Neural progenitor cell (in vitro differentiated cells): ENCODE measurements around the gene PGM2. TPM values are rescaled to one million over a fixed set of nuclear protein-coding genes. Genes with fewer than 3 reads are reported as not detected.

Source experiments
- DNase-seq: peaks from one replicate; pipeline ENCODE4 v3.0.0-alpha.2; 2016; ENCODE audit warnings: low spot score
- H2AFZ ChIP-seq: fragments of 200-600 bp; sonication (generic); replicated peaks from 2 replicates; pipeline ENCODE4 v1.6.1; 2016; ENCODE audit warnings: antibody characterized with exemption
- H3F3A ChIP-seq: fragments of 200-600 bp; sonication (generic); 2 replicates; pipeline ENCODE4 v1.6.1; 2016; ENCODE audit warnings: antibody characterized with exemption, low read depth
- H3K27ac ChIP-seq: fragments of 200-600 bp; sonication (generic); 2 replicates; pipeline ENCODE4 v1.5.1; 2016; ENCODE audit warnings: mild to moderate bottlenecking
- H3K27me3 ChIP-seq: fragments of 200-600 bp; sonication (generic); 2 replicates; pipeline ENCODE4 v1.6.1; 2016; ENCODE audit warnings: mild to moderate bottlenecking, moderate library complexity
- H3K36me3 ChIP-seq: fragments of 200-600 bp; sonication (generic); 2 replicates; pipeline ENCODE4 v1.5.1; 2016
- H3K4me1 ChIP-seq: fragments of 200-600 bp; sonication (generic); 2 replicates; pipeline ENCODE4 v1.6.1; 2016; ENCODE audit warnings: mixed run types
- H3K4me2 ChIP-seq: fragments of 200-600 bp; sonication (generic); 2 replicates; pipeline ENCODE4 v1.6.1; 2016
- H3K4me3 ChIP-seq: fragments of 200-600 bp; sonication (generic); 2 replicates; pipeline ENCODE4 v1.5.1; 2016
- H3K79me2 ChIP-seq: fragments of 200-600 bp; sonication (generic); 2 replicates; pipeline ENCODE4 v1.6.1; 2016; ENCODE audit warnings: low read depth
- H3K9ac ChIP-seq: fragments of 200-600 bp; sonication (generic); 2 replicates; pipeline ENCODE4 v1.6.1; 2016
- H3K9me3 ChIP-seq: fragments of 200-600 bp; sonication (generic); 2 replicates; pipeline ENCODE4 v1.5.1; 2016; ENCODE audit warnings: low read depth
- H4K20me1 ChIP-seq: fragments of 200-600 bp; sonication (generic); 2 replicates; pipeline ENCODE4 v1.6.1; 2016; ENCODE audit warnings: low read depth
- H3K27ac Mint-ChIP-seq: 3 replicates; pipeline ENCODE4 v1.8.0; 2021; ENCODE audit warnings: mixed read lengths
- H3K27me3 Mint-ChIP-seq: 2 replicates; pipeline ENCODE4 v1.8.0; 2022; ENCODE audit warnings: low read depth, mild to moderate bottlenecking, inconsistent platforms, moderate library complexity, mixed read lengths; ENCODE audit not compliant: insufficient read depth
- H3K36me3 Mint-ChIP-seq: 3 replicates; pipeline ENCODE4 v1.8.0; 2021; ENCODE audit warnings: mixed read lengths
- H3K4me1 Mint-ChIP-seq: 3 replicates; pipeline ENCODE4 v1.8.0; 2021; ENCODE audit warnings: mixed read lengths
- H3K4me3 Mint-ChIP-seq: 3 replicates; pipeline ENCODE4 v1.8.0; 2021; ENCODE audit warnings: mild to moderate bottlenecking, moderate library complexity, mixed read lengths
- H3K9me3 Mint-ChIP-seq: 3 replicates; pipeline ENCODE4 v1.8.0; 2020; ENCODE audit warnings: mixed read lengths
- CTCF ChIP-seq: fragments of 200-600 bp; sonication (generic); IDR thresholded peaks from 2 replicates; pipeline ENCODE4 v1.5.1; 2017; ENCODE audit warnings: antibody characterized with exemption, mild to moderate bottlenecking
- EZH2 ChIP-seq: fragments of 200-600 bp; sonication (generic); IDR thresholded peaks from 2 replicates; pipeline ENCODE4 v1.6.1; 2017; ENCODE audit warnings: antibody characterized with exemption, mild to moderate bottlenecking, moderate library complexity
- EZH2phosphoT487 ChIP-seq: fragments of 200-600 bp; sonication (generic); IDR thresholded peaks from 2 replicates; pipeline ENCODE4 v1.6.1; 2017; ENCODE audit warnings: antibody characterized with exemption
- total RNA-seq: library from RNA; depleted of rRNA; stranded (reverse); fragments of >200 nt; gene quantifications from 2 replicates; pipeline ENCODE4 v1.2.3, GENCODE V29; 2015; ENCODE audit warnings: low replicate concordance

The PGM2 gene
- total RNA-seq, 1 donor from 2014 or later, result 20.1 TPM

DNA sequence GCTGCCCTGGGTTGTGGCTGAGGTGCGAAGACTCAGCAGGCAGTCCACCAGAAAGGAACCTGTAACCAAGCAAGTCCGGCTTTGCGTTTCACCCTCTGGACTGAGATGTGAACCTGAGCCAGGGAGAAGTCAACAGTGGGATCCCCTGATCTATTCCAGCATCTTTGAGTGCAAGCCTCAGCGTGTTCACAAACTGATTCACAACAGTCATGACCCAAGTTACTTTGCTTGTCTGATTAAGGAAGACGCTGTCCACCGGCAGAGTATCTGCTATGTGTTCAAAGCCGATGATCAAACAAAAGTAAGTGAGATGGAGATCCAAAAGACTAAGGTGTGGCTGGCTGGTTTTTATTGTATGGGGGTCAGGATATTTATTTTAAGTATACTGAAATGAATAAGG is 75.7 kb downstream of the PGM2 start:
- TF ChIP-seq EZH2 (no peak), CTCF (no peak), EZH2phosphoT487 (no peak)
- Mint-ChIP-seq H3K4me1 (no peaks in the 10 kb centered on the region), H3K27ac (no peak overlapping the region), H3K36me3 (no peaks in the 10 kb centered on the region), H3K4me3 (no peak overlapping the region), H3K27me3 (peaks cover 2% of the 10 kb centered on the region), H3K9me3 (no peaks in the 10 kb centered on the region)
- DNase-seq, result no peak
- no peaks in the 10 kb centered on the region for H3K36me3 ChIP-seq
- H3F3A ChIP-seq, result no peaks in the 10 kb centered on the region
- H3K4me2 ChIP-seq, result no peak overlapping the region
- no peaks in the 10 kb centered on the region for H3K4me1 ChIP-seq
- no peak overlapping the region for H2AFZ ChIP-seq
- H3K9me3 ChIP-seq, result no peaks in the 10 kb centered on the region
- no peak overlapping the region for H3K27ac ChIP-seq
- no peak overlapping the region for H3K4me3 ChIP-seq
- no peaks in the 10 kb centered on the region for H4K20me1 ChIP-seq
- H3K79me2 ChIP-seq, result no peaks in the 10 kb centered on the region
- H3K9ac ChIP-seq, result no peak overlapping the region
- no peaks in the 10 kb centered on the region for H3K27me3 ChIP-seq

GRCh38 chr4:37902738-37903693 is 76.5 kb downstream of the PGM2 start:
- peaks cover 2% of the 10 kb centered on the region for H3K27me3 Mint-ChIP-seq
- no peak for DNase-seq

GRCh38 chr4:37903901-37904300 is 77.4 kb downstream of the PGM2 start:
- Histone ChIP-seq H3K9ac (no peak overlapping the region), H3K4me2 (no peak overlapping the region), H3K27me3 (no peaks in the 10 kb centered on the region), H3K36me3 (no peaks in the 10 kb centered on the region), H3K79me2 (no peaks in the 10 kb centered on the region), H3K4me1 (no peaks in the 10 kb centered on the region), H2AFZ (no peak overlapping the region), H3K4me3 (no peak overlapping the region), H3K27ac (no peak overlapping the region), H3F3A (no peaks in the 10 kb centered on the region), H4K20me1 (no peaks in the 10 kb centered on the region), H3K9me3 (no peaks in the 10 kb centered on the region)
- Mint-ChIP-seq H3K9me3 (no peaks in the 10 kb centered on the region), H3K27ac (no peak overlapping the region), H3K27me3 (peaks cover 2% of the 10 kb centered on the region), H3K4me1 (peaks cover 9% of the 10 kb centered on the region), H3K36me3 (no peaks in the 10 kb centered on the region), H3K4me3 (no peak overlapping the region)
- TF ChIP-seq CTCF (no peak), EZH2phosphoT487 (no peak)
- DNase-seq, result no peak

More at GRCh38 chr4:37902738-37903693, 76.5 kb downstream of the PGM2 start:
- Histone ChIP-seq H4K20me1 (no peaks in the 10 kb centered on the region), H3F3A (no peaks in the 10 kb centered on the region), H3K36me3 (no peaks in the 10 kb centered on the region), H3K27me3 (no peaks in the 10 kb centered on the region), H3K4me1 (no peaks in the 10 kb centered on the region), H3K4me2 (no peak overlapping the region), H3K9ac (no peak overlapping the region), H3K79me2 (no peaks in the 10 kb centered on the region), H3K4me3 (no peak overlapping the region), H2AFZ (no peak overlapping the region), H3K27ac (no peak overlapping the region), H3K9me3 (no peaks in the 10 kb centered on the region)
- TF ChIP-seq EZH2phosphoT487, result no peak
- TF ChIP-seq CTCF, result no peak
- TF ChIP-seq EZH2, result no peak
- Mint-ChIP-seq H3K4me3 (no peak overlapping the region), H3K9me3 (no peaks in the 10 kb centered on the region), H3K4me1 (peaks cover 3% of the 10 kb centered on the region), H3K36me3 (no peaks in the 10 kb centered on the region), H3K27ac (no peak overlapping the region)
